NCI-H1694 treated with DMSO at 0.1 percent for 48 hours (cell line): Measurements from ENCODE around the gene NLRP4.

Source experiments
- DNase-seq: peaks from one replicate; lab custom pipeline; 2025; lab: John Stamatoyannopoulos, UW

NLRP4 gene, protein sequence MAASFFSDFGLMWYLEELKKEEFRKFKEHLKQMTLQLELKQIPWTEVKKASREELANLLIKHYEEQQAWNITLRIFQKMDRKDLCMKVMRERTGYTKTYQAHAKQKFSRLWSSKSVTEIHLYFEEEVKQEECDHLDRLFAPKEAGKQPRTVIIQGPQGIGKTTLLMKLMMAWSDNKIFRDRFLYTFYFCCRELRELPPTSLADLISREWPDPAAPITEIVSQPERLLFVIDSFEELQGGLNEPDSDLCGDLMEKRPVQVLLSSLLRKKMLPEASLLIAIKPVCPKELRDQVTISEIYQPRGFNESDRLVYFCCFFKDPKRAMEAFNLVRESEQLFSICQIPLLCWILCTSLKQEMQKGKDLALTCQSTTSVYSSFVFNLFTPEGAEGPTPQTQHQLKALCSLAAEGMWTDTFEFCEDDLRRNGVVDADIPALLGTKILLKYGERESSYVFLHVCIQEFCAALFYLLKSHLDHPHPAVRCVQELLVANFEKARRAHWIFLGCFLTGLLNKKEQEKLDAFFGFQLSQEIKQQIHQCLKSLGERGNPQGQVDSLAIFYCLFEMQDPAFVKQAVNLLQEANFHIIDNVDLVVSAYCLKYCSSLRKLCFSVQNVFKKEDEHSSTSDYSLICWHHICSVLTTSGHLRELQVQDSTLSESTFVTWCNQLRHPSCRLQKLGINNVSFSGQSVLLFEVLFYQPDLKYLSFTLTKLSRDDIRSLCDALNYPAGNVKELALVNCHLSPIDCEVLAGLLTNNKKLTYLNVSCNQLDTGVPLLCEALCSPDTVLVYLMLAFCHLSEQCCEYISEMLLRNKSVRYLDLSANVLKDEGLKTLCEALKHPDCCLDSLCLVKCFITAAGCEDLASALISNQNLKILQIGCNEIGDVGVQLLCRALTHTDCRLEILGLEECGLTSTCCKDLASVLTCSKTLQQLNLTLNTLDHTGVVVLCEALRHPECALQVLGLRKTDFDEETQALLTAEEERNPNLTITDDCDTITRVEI

DNA sequence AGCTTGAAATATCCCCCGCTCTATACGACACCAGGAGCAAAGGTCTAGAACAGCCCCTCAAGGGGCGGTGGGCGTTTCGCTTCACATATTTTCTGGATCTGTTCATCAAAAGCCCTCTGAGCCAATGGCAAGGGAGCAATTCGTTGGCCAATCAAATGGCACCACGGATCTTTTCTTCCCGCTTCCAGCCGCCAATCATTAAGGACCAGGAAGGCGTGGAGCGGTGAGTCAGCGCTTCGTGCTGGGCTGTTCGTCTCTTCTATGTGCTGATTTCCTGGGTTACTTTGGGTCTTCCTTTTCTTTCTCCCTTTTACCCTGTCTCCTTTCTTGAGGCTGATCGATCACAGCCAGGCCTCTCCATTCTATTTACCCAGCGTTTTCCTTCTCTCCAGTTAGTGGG is at the start of gene NLRP4:
NLRP4 (plus strand) TSS at position 201 of the 400 bp plus-strand sequence. CDS start 15,541 bp downstream, outside the sequence.
- DNase-seq, result no peak

GRCh38 chr19:55795021-55795420 is 41.3 kb upstream of the NLRP4 start:
- no peak for DNase-seq

DNA sequence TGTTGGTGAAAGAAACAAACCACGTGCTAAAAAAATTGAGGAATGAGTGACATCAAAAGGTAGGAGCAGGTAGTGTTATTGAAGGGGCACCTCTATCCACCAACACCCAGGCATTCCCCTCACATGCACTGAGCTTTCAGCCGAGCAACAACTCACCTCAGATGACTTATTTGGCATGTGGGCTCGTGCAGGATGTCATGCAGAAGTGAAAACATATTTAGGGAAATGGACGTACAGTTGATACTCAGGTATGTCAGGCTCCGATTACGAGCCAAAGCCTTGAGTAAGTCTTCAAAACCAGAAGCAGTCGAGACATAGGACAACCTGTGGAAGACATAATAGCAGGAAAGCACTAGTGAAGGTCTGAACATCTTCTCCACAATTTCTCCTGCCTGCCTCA is 34.9 kb upstream of the NLRP4 start:
- no peak for DNase-seq

DNA sequence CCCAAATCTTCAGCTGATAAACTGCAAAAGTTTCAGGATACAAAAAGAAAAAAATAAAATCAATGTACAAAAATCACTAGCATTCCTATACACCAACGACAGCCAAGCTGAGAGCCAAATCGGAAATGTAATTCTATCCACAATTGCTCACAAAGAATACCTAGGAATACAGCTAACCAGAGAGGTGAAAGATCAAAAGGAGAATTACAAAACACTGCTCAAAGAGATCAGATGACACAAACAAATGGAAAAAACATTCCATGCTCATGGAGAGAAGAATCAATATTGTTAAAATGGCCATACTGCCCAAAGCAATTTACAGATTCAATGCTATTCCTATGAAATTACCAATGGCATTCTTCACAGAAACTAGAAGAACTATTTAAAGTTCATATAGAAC is 34.1 kb upstream of the NLRP4 start:
- no peak for DNase-seq

- peak; percentile 86 for DNase-seq
Observed at GRCh38 chr19:55809381-55810058, 26.8 kb upstream of the NLRP4 start.

GRCh38 chr19:55811340-55811739 is 25.0 kb upstream of the NLRP4 start:
- DNase-seq, result no peak

- no peak for DNase-seq
Observed at GRCh38 chr19:55812449-55812848, 23.9 kb upstream of the NLRP4 start.

DNA sequence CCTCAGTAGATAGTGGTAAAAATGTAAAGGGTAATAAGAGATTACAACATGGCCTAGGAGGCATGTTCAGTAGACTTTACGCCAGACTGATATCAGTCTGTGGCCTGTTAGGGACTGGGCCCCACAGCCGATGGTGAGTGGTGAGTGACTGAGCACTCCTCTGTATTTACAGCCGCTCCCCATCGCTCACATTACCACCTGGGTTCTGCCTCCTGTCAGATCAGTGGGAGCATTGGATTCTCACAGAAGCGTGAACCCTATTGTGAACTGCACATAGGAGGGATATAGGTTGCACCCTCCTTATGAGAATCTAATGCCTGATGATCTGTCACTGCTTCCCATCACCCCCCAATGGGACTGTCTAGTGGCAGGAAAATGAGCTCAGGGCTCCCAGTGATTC is 22.4 kb upstream of the NLRP4 start:
- no peak for DNase-seq

DNA sequence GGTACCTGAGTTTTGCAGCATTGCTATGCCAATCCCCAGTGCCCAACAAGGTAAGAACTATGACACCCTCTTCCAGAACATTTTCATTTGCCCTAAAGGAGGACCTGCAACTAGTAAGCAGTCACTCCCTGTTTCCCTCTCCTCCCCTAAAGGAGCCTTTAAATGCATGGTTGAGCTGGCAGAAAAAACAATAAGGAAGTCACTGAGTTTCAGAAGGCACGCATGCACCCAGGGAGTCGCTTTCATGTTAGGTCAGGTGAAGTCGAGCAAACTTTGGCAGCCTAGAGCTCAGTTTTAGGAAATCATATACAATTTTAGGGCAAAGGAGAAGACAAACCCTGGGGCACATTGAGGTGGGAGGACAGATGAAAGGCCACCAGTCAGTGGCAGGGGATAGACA is 16.3 kb upstream of the NLRP4 start:
- DNase-seq, result no peak

DNA sequence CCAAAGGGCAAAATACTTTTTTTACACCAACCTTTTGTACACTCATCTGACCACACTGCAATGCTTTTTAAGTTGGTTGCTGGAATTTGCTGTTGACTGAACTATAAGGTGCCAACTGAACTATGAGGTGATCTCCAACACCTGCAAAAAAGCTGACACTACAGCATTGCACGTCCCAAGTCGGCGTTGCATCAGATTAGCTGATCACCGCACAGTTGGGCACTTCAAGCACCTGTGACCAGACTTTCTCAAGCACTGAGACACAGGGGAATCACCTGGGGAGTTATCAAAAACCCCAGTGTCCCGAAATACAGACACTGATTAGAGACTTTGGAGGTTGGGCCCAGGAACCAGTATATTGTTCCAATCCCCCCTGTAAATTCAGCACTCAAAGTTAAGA is 5.7 kb upstream of the NLRP4 start:
- DNase-seq, result no peak

DNA sequence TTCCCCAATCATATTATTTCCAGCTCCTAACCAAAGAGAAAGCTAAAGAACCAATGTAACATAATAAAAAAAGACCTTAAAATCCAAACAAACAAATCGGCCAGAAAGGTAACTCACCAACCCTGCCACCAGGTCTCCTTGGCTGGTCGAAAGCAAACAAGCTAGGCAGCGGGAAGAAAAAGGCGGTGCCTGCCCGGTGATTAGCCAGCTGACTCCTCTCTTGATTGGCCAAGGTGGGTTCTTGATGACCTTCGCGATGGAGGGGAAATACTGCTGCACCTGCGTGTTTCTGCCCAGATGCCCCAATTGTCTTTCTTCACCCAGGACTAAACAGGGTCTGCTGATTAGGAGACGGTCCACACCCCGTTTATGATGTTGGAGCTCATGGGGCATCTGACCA is 4.5 kb upstream of the NLRP4 start, which contains the start of gene NLRP11:
NLRP11 (minus strand) TSS at position 154 of the 400 bp plus-strand sequence. CDS start 13,825 bp downstream, outside the sequence.
- no peak for DNase-seq

GRCh38 chr19:55832676-55833075 is 3.7 kb upstream of the NLRP4 start:
- DNase-seq, result no peak

DNA sequence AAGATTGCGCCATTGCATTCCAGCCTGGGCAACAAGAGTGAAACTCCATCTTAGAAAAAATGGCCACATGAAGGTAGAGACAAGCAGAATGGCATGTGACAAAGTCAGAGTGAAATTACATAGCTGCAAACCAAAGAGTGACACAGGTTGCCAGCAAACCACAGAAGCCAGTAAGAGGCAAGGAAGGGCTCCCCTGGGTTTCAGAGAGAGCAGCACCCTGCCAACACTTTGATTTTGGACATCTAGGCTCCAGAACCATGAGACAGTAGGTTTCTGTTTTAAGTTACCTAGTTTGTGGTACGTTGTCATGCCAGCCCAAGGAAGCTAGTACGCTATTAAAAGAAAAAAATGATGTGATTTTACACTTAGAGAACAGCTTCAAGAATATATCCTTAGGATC is 1.9 kb downstream of the NLRP4 start:
- no peak for DNase-seq

- no peak for DNase-seq
Observed at GRCh38 chr19:55838906-55839305, 2.6 kb downstream of the NLRP4 start.

GRCh38 chr19:55855160-55855559 is 18.8 kb downstream of the NLRP4 start:
- DNase-seq, result no peak

GRCh38 chr19:55857149-55857548 is 20.8 kb downstream of the NLRP4 start:
- DNase-seq, result no peak

DNA sequence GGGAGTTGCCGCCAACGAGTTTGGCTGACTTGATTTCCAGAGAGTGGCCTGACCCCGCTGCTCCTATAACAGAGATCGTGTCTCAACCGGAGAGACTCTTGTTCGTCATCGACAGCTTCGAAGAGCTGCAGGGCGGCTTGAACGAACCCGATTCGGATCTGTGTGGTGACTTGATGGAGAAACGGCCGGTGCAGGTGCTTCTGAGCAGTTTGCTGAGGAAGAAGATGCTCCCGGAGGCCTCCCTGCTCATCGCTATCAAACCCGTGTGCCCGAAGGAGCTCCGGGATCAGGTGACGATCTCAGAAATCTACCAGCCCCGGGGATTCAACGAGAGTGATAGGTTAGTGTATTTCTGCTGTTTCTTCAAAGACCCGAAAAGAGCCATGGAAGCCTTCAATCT is 21.6 kb downstream of the NLRP4 start:
- DNase-seq, result no peak

DNA sequence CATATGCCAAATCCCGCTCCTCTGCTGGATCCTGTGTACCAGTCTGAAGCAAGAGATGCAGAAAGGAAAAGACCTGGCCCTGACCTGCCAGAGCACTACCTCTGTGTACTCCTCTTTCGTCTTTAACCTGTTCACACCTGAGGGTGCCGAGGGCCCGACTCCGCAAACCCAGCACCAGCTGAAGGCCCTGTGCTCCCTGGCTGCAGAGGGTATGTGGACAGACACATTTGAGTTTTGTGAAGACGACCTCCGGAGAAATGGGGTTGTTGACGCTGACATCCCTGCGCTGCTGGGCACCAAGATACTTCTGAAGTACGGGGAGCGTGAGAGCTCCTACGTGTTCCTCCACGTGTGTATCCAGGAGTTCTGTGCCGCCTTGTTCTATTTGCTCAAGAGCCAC is 22.1 kb downstream of the NLRP4 start:
- no peak for DNase-seq

DNA sequence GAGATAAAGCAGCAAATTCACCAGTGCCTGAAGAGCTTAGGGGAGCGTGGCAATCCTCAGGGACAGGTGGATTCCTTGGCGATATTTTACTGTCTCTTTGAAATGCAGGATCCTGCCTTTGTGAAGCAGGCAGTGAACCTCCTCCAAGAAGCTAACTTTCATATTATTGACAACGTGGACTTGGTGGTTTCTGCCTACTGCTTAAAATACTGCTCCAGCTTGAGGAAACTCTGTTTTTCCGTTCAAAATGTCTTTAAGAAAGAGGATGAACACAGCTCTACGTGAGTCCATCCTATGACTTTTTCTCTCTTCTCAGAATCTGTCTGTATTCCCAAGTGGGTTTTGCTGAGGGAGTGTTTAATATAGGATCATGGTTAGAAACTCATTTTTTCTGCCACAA is 22.6 kb downstream of the NLRP4 start:
- no peak for DNase-seq

GRCh38 chr19:55866521-55866920 is 30.2 kb downstream of the NLRP4 start:
- no peak for DNase-seq

DNA sequence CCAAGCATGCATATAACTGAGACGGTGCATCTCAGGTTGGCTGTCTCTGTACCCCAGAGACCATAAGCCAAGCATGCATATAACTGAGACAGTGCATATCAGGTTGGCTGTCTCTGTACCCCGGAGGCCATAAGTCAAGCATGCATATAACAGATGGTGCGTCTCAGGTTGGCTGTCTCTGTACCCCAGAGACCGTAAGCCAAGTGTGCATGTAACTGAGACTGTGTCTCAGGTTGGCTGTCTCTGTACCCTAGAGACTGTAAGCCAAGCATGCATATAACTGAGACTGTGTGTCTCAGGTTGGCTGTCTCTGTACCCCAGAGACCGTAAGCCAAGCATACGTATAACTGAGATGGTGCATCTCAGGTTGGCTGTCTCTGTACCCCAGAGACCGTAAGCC is 30.8 kb downstream of the NLRP4 start:
- DNase-seq, result no peak

- DNase-seq, result no peak
Observed at GRCh38 chr19:55870736-55871135, 34.4 kb downstream of the NLRP4 start.
